Endothelial cell of umbilical vein (primary cell): ENCODE results near the gene IQGAP3. TPM values are rescaled to one million over a fixed set of nuclear protein-coding genes. Genes with fewer than 3 reads are reported as not detected.

ENCODE experiments used
- BruUV-seq: library from RNA; stranded (reverse); fragments of 400-500 nt; replicated peaks from 2 replicates; lab custom pipeline; 2021; lab: Mats Ljungman, UMichigan
- CTCF ChIA-PET: fragments of 300-600, 350-600 bp; sonication (Branson Sonifier 250); formaldehyde crosslinking; loops from one replicate; lab custom pipeline; 2021; ENCODE audit warnings: antibody characterized with exemption, inconsistent platforms; lab: Charles Lee
- POLR2A ChIA-PET: fragments of 300-600, 350-600 bp; sonication (Branson Sonifier 250); formaldehyde crosslinking; loops from one replicate; lab custom pipeline; 2021; ENCODE audit warnings: antibody characterized with exemption, inconsistent platforms; lab: Charles Lee
- DNase-seq: peaks from one replicate; pipeline ENCODE4 v3.0.0-alpha.2; 2011; ENCODE audit warnings: low read depth, low spot score
- FAIRE-seq: peaks from 2 replicates; lab custom pipeline; 2011; peaks lifted over from hg19 to GRCh38; lab: Jason Lieb, UNC
- H2AFZ ChIP-seq: 2 replicates; pipeline ENCODE4 v1.6.0; 2012; ENCODE audit warnings: low read depth, low read length, control low read depth, inconsistent platforms
- H3K27ac ChIP-seq: 2 replicates; pipeline ENCODE4 v1.5.1; 2011; ENCODE audit warnings: low read depth, mild to moderate bottlenecking, control low read depth, low read length, moderate library complexity; ENCODE audit not compliant: insufficient read depth
- H3K27me3 ChIP-seq, 2 experiments: 2 replicates each; pipeline versions ENCODE4 v1.6.0 to v1.6.1; 2011; ENCODE audit warnings: low read length in 2 of 2, mixed read lengths in 1 of 2; ENCODE audit not compliant: control insufficient read depth in 2 of 2, insufficient read depth in 2 of 2
- H3K36me3 ChIP-seq, 2 experiments: 2 replicates in 1 of 2; 3 replicates in 1 of 2; pipeline ENCODE4 v1.5.1; 2011; ENCODE audit warnings: low read length in 2 of 2, mild to moderate bottlenecking in 1 of 2, moderate library complexity in 1 of 2; ENCODE audit not compliant: control insufficient read depth in 2 of 2, insufficient read depth in 2 of 2; ENCODE audit errors: extremely low read depth in 1 of 2
- H3K4me1 ChIP-seq: 3 replicates; pipeline ENCODE4 v1.5.1; 2011; ENCODE audit warnings: mild to moderate bottlenecking, low read length; ENCODE audit not compliant: control insufficient read depth, insufficient read depth; ENCODE audit errors: extremely low read depth
- H3K4me2 ChIP-seq: 2 replicates; pipeline ENCODE4 v1.6.1; 2011; ENCODE audit warnings: low read length, control low read depth, mixed read lengths; ENCODE audit not compliant: insufficient read depth
- H3K4me3 ChIP-seq, 3 experiments: fragments of 200-600 bp in 1 of 3; sonication (generic), shearing (Covaris generic) in 1 of 3; replicated peaks in 1 of 3; 2 replicates each; pipeline ENCODE4 v1.5.1; 2011 to 2016; ENCODE audit warnings: control low read depth in 3 of 3, low read length in 3 of 3, mild to moderate bottlenecking in 2 of 3, inconsistent platforms in 1 of 3, low read depth in 1 of 3, moderate library complexity in 1 of 3; ENCODE audit not compliant: insufficient read depth in 1 of 3
- H3K79me2 ChIP-seq: 2 replicates; pipeline ENCODE4 v1.6.0; 2012; ENCODE audit warnings: low read length, inconsistent platforms; ENCODE audit not compliant: control insufficient read depth, insufficient read depth
- H3K9ac ChIP-seq: replicated peaks from 2 replicates; pipeline ENCODE3; 2011; ENCODE audit warnings: low read length, control low read depth; ENCODE audit not compliant: insufficient read depth; ENCODE audit errors: extremely low read depth
- H3K9me1 ChIP-seq: replicated peaks from 3 replicates; pipeline ENCODE4 v1.6.0; 2011; ENCODE audit warnings: mild to moderate bottlenecking, low read length; ENCODE audit not compliant: control insufficient read depth, insufficient read depth; ENCODE audit errors: extremely low read depth
- H3K9me3 ChIP-seq: replicated peaks from 2 replicates; pipeline ENCODE4 v1.5.1; 2012; ENCODE audit warnings: low read length, inconsistent platforms; ENCODE audit not compliant: control insufficient read depth, insufficient read depth
- H4K20me1 ChIP-seq: replicated peaks from 2 replicates; pipeline ENCODE3; 2011; ENCODE audit warnings: mild to moderate bottlenecking, low read length; ENCODE audit not compliant: control insufficient read depth, insufficient read depth; ENCODE audit errors: extremely low read depth
- EZH2 ChIP-seq: IDR thresholded peaks from 2 replicates; pipeline ENCODE4 v1.6.1; 2012; ENCODE audit warnings: borderline replicate concordance, low read depth, mild to moderate bottlenecking, moderate library complexity, low read length, inconsistent platforms; ENCODE audit not compliant: severe bottlenecking
- FOS ChIP-seq: IDR thresholded peaks from 2 replicates; pipeline ENCODE4 v1.6.1; 2011; ENCODE audit warnings: mild to moderate bottlenecking, low read length, moderate library complexity, borderline replicate concordance; ENCODE audit not compliant: insufficient read depth
- GATA2 ChIP-seq: IDR thresholded peaks from 2 replicates; pipeline ENCODE4 v1.7.0; 2011; ENCODE audit warnings: low read depth, mild to moderate bottlenecking, moderate library complexity, mixed read lengths, low read length; ENCODE audit not compliant: insufficient read length, insufficient read depth
- JUN ChIP-seq: IDR thresholded peaks from 2 replicates; pipeline ENCODE4 v1.6.1; 2011; ENCODE audit warnings: borderline replicate concordance, low read depth; ENCODE audit not compliant: insufficient read length, insufficient read depth
- MAX ChIP-seq: IDR thresholded peaks from 2 replicates; pipeline ENCODE4 v1.6.1; 2011; ENCODE audit not compliant: insufficient read depth, insufficient read length
- MYC ChIP-seq: IDR thresholded peaks from one replicate; pipeline ENCODE4 v1.6.1; 2011; ENCODE audit warnings: mild to moderate bottlenecking, low read depth, low read length
- POLR2A ChIP-seq: IDR thresholded peaks from 2 replicates; pipeline ENCODE4 v1.6.1; 2012; ENCODE audit warnings: low read depth, mild to moderate bottlenecking, control low read depth, low read length
- POLR2AphosphoS5 ChIP-seq: IDR thresholded peaks from 2 replicates; pipeline ENCODE4 v1.6.1; 2012; ENCODE audit warnings: low read depth, mild to moderate bottlenecking, control low read depth, low read length, moderate library complexity; ENCODE audit not compliant: insufficient read depth
- dilution Hi-C: fragments of 300-500 bp; cut with MboI; formaldehyde crosslinking; loops from one replicate; pipeline ENCODE4 v1.15.0; 2019; ENCODE audit warnings: low sequenced_read_pairs; ENCODE audit not compliant: extremely low pct_ligation_motif_present
- intact Hi-C: fragments of 100-400 bp; cut with micrococcal nuclease; formaldehyde crosslinking; loops from one replicate; pipeline ENCODE4 v1.10.0; 2022
- polyA plus RNA-seq, 4 experiments: library from polyadenylated mRNA; depleted of rRNA in 3 of 4; stranded (reverse) in 3 of 4; unstranded in 1 of 4; fragments of >200 nt; gene quantifications; 2 replicates each; pipeline versions ENCODE4 v1.2.1 to v1.2.3, GENCODE V29; 2011 to 2012; ENCODE audit warnings: missing spikeins in 1 of 4
- total RNA-seq: library from RNA; stranded (reverse); gene quantifications from 2 replicates; pipeline ENCODE4 v1.2.3, GENCODE V29; 2021

IQGAP3 gene
- total and polyA plus RNA-seq, 2 donors (not counting 3 experiments of a cell fraction or from before 2014, with no cell fraction given): 28.3 to 60.7 TPM

GRCh38 chr1:156532374-156532773 is 40.0 kb downstream of the IQGAP3 start:
- dilution Hi-C loops: no loop called here

GRCh38 chr1:156530006-156530405 is 42.4 kb downstream of the IQGAP3 start:
- H3K27me3 ChIP-seq: no peaks in the 10 kb centered on the region
- no peak overlapping the region for H3K4me2 ChIP-seq
- H3K27ac ChIP-seq: no peak overlapping the region
- no peaks in the 10 kb centered on the region for H3K9me1 ChIP-seq
- no peak for TF ChIP-seq GATA2
- no peak for TF ChIP-seq JUN
- DNase-seq (no peak), FAIRE-seq (no peak)
- H3K9me3 ChIP-seq: no peaks in the 10 kb centered on the region
- POLR2A ChIA-PET: no interaction called here
- no TSS peak for BruUV-seq
- H3K4me3 ChIP-seq: no peak overlapping the region
- no peaks in the 10 kb centered on the region for H3K79me2 ChIP-seq
- no peaks in the 10 kb centered on the region for H3K4me1 ChIP-seq
- H3K9ac ChIP-seq: no peak overlapping the region
- no peak overlapping the region for H2AFZ ChIP-seq
- CTCF ChIA-PET: interaction anchor here (1.2 to 3.4 kb wide), 2 partner anchors 49 to 73 kb away, joined by 3 to 21 read pairs; no protein-coding TSS in a partner anchor
- dilution Hi-C loops: no loop called here
- no peaks in the 10 kb centered on the region for H4K20me1 ChIP-seq
- peaks cover 6 to 15% of the 10 kb centered on the region in 2 experiments for H3K36me3 ChIP-seq
- intact Hi-C loops: no loop called here

More at GRCh38 chr1:156532374-156532773, 40.0 kb downstream of the IQGAP3 start:
- H3K4me1 ChIP-seq: no peaks in the 10 kb centered on the region
- no peak overlapping the region for H3K9ac ChIP-seq
- H3K79me2 ChIP-seq: no peaks in the 10 kb centered on the region
- no peak overlapping the region for H3K4me3 ChIP-seq
- DNase-seq: no peak
- TF ChIP-seq EZH2 (no peak), MAX (no peak), MYC (no peak), POLR2A (no peak), FOS (no peak), JUN (no peak), POLR2AphosphoS5 (no peak)
- no peaks in the 10 kb centered on the region for H4K20me1 ChIP-seq
- H3K27me3 ChIP-seq: no peaks in the 10 kb centered on the region
- no peaks in the 10 kb centered on the region for H3K9me1 ChIP-seq
- H3K36me3 ChIP-seq: peaks cover 4 to 12% of the 10 kb centered on the region in 2 experiments
- intact Hi-C loops: no loop called here
- no TSS peak for BruUV-seq
- ChIA-PET POLR2A (no interaction called here), CTCF (interaction anchor here (0.7 to 3.4 kb wide), 6 partner anchors 11 to 82 kb away, joined by 3 to 21 read pairs (median 4); no protein-coding TSS in a partner anchor)
- H3K27ac ChIP-seq: no peak overlapping the region
- H3K9me3 ChIP-seq: no peaks in the 10 kb centered on the region
- no peak for FAIRE-seq
- no peak overlapping the region for H3K4me2 ChIP-seq
- H2AFZ ChIP-seq: no peak overlapping the region
